PC-9 (cell line): ENCODE results near the gene PITPNM3. TPM values are rescaled to one million over a fixed set of nuclear protein-coding genes. Genes with fewer than 3 reads are reported as not detected.

Experiments used
- BruUV-seq: library from RNA; stranded (reverse); fragments of 400-500 nt; replicated peaks from 2 replicates; lab custom pipeline; 2021; lab: Mats Ljungman, UMichigan
- CTCF ChIA-PET: fragments of 300-600 bp; sonication (Branson Sonifier 250); formaldehyde crosslinking; loops from one replicate; lab custom pipeline; 2022; ENCODE audit warnings: antibody characterized with exemption; lab: Charles Lee
- POLR2A ChIA-PET: fragments of 300-600 bp; sonication (Branson Sonifier 250); formaldehyde crosslinking; loops from one replicate; lab custom pipeline; 2022; ENCODE audit warnings: antibody characterized with exemption; ENCODE audit not compliant: unreplicated experiment; lab: Charles Lee
- DNase-seq, 2 experiments: peaks; one replicate each; pipeline versions ENCODE4 v3.0.0 to v3.0.0-alpha.2; 2015 to 2022; ENCODE audit warnings: mixed read lengths in 1 of 2
- H2AFZ ChIP-seq: fragments of 200-600 bp; sonication (generic); 2 replicates; pipeline ENCODE4 v1.8.1; 2017; ENCODE audit warnings: antibody characterized with exemption
- H3F3A ChIP-seq: fragments of 200-600 bp; sonication (generic); 2 replicates; pipeline ENCODE4 v1.8.1; 2017; ENCODE audit warnings: antibody characterized with exemption, mild to moderate bottlenecking, low read depth; ENCODE audit not compliant: insufficient read depth
- H3K27ac ChIP-seq: fragments of 200-600 bp; sonication (generic); 2 replicates; pipeline ENCODE4 v1.6.1; 2016; ENCODE audit warnings: mixed run types
- H3K27me3 ChIP-seq: fragments of 200-600 bp; sonication (generic); 2 replicates; pipeline ENCODE4 v1.6.1; 2016; ENCODE audit warnings: low read depth, mixed run types; ENCODE audit not compliant: insufficient read depth
- H3K36me3 ChIP-seq: fragments of 200-600 bp; sonication (generic); 2 replicates; pipeline ENCODE4 v1.6.1; 2016; ENCODE audit warnings: low read depth, mixed run types
- H3K4me1 ChIP-seq: fragments of 200-600 bp; sonication (generic); replicated peaks from 2 replicates; pipeline ENCODE4 v1.6.1; 2016; ENCODE audit warnings: mixed run types; ENCODE audit not compliant: insufficient read depth
- H3K4me2 ChIP-seq: fragments of 200-600 bp; sonication (generic); 2 replicates; pipeline ENCODE4 v1.6.1; 2017; ENCODE audit warnings: mixed run types
- H3K4me3 ChIP-seq: fragments of 200-600 bp; sonication (generic); 2 replicates; pipeline ENCODE4 v1.6.1; 2016; ENCODE audit warnings: mixed run types
- H3K79me2 ChIP-seq: fragments of 200-600 bp; sonication (generic); 2 replicates; pipeline ENCODE4 v1.6.1; 2017; ENCODE audit warnings: low read depth, mixed run types
- H3K9me2 ChIP-seq: fragments of 200-600 bp; sonication (generic); 2 replicates; pipeline ENCODE4 v1.8.1; 2017; ENCODE audit warnings: mild to moderate bottlenecking; ENCODE audit not compliant: insufficient read depth
- H3K9me3 ChIP-seq: fragments of 200-600 bp; sonication (generic); 2 replicates; pipeline ENCODE4 v1.8.1; 2016; ENCODE audit warnings: low read depth; ENCODE audit not compliant: insufficient read depth
- H4K20me1 ChIP-seq: fragments of 200-600 bp; sonication (generic); 2 replicates; pipeline ENCODE4 v1.8.1; 2017; ENCODE audit not compliant: insufficient read depth
- CTCF ChIP-seq: fragments of 200-600 bp; sonication (generic); conservative IDR thresholded peaks from 2 replicates; pipeline ENCODE4 v1.6.1; 2017; ENCODE audit warnings: mixed run types, antibody characterized with exemption, mild to moderate bottlenecking, moderate library complexity
- EZH2 ChIP-seq: fragments of 200-600 bp; sonication (generic); IDR thresholded peaks from 2 replicates; pipeline ENCODE4 v1.8.0; 2017; ENCODE audit warnings: antibody characterized with exemption, low read depth
- intact Hi-C: fragments of 100-400 bp; cut with micrococcal nuclease; formaldehyde crosslinking; loops from one replicate; pipeline ENCODE4 v1.10.0; 2022; ENCODE audit not compliant: unreplicated experiment
- total RNA-seq: library from RNA; stranded (reverse); gene quantifications from 2 replicates; pipeline ENCODE4 v1.2.3, GENCODE V29; 2021

Gene PITPNM3
- total RNA-seq, 1 experiment from 2014 or later = 16.9 TPM

- no peaks in the 10 kb centered on the region for H3K27me3 ChIP-seq
- ChIA-PET CTCF (interaction anchor here (0.6 to 0.8 kb wide), 3 partner anchors 16 to 544 kb away, joined by 3 to 4 read pairs (median 3); no protein-coding TSS in a partner anchor), POLR2A (interaction anchor here (0.6 to 1.1 kb wide), 6 partner anchors 16 to 823 kb away, joined by 3 to 7 read pairs (median 4); no protein-coding TSS in a partner anchor)
- peak overlapping the region; percentile 53 for H3K4me2 ChIP-seq
- no peaks in the 10 kb centered on the region for H3K9me3 ChIP-seq
- H4K20me1 ChIP-seq = no peaks in the 10 kb centered on the region
- H3K36me3 ChIP-seq = no peaks in the 10 kb centered on the region
- no TSS peak for BruUV-seq
- H3K4me1 ChIP-seq = peaks cover 55% of the 10 kb centered on the region
- peaks cover 20% of the 10 kb centered on the region for H3F3A ChIP-seq
- H3K9me2 ChIP-seq = no peaks in the 10 kb centered on the region
- no peak overlapping the region for H3K4me3 ChIP-seq
- peak overlapping the region; percentile 86 for H3K27ac ChIP-seq
- TF ChIP-seq EZH2 = no peak
- TF ChIP-seq CTCF = no peak
- intact Hi-C loops = loop anchor here (1.0 kb wide), 5 partner anchors 12 to 49 kb away; no protein-coding TSS in a partner anchor
- no peak overlapping the region for H2AFZ ChIP-seq
- H3K79me2 ChIP-seq = no peaks in the 10 kb centered on the region
- peak; percentile 97 for DNase-seq
Measured at GRCh38 chr17:6506679-6507231, 49.6 kb downstream of the PITPNM3 start.

- Histone ChIP-seq H3K79me2 (no peaks in the 10 kb centered on the region), H3K9me2 (no peaks in the 10 kb centered on the region), H3K4me2 (peak overlapping the region; percentile 53), H3F3A (peaks cover 20% of the 10 kb centered on the region), H2AFZ (no peak overlapping the region), H3K27ac (peak overlapping the region; percentile 86), H3K4me1 (peaks cover 53% of the 10 kb centered on the region), H3K9me3 (no peaks in the 10 kb centered on the region), H3K27me3 (no peaks in the 10 kb centered on the region), H3K4me3 (no peak overlapping the region), H4K20me1 (no peaks in the 10 kb centered on the region), H3K36me3 (no peaks in the 10 kb centered on the region)
- intact Hi-C loops = loop anchor here (1.0 kb wide), 1 partner anchor 47 kb away; no protein-coding TSS in a partner anchor
- BruUV-seq = no TSS peak
- ChIA-PET CTCF (no interaction called here), POLR2A (no interaction called here)
- peak; percentile 42 to 59 for DNase-seq
- no peak for TF ChIP-seq CTCF
- TF ChIP-seq EZH2 = no peak
Measured at GRCh38 chr17:6505425-6506142, 50.8 kb downstream of the PITPNM3 start.

GRCh38 chr17:6503641-6504195 lies 52.6 kb downstream of the PITPNM3 start:
- DNase-seq = no peak
- TF ChIP-seq CTCF (no peak), EZH2 (no peak)
- ChIA-PET CTCF (interaction anchor here (0.6 kb wide), 1 partner anchor 12 kb away, joined by 4 read pairs; no protein-coding TSS in a partner anchor), POLR2A (no interaction called here)
- Histone ChIP-seq H3K4me2 (no peak overlapping the region), H3K27me3 (no peaks in the 10 kb centered on the region), H2AFZ (no peak overlapping the region), H3K4me3 (no peak overlapping the region), H3K9me3 (no peaks in the 10 kb centered on the region), H3F3A (peaks cover 20% of the 10 kb centered on the region), H3K36me3 (no peaks in the 10 kb centered on the region), H3K79me2 (no peaks in the 10 kb centered on the region), H3K9me2 (no peaks in the 10 kb centered on the region), H4K20me1 (no peaks in the 10 kb centered on the region), H3K4me1 (peaks cover 34% of the 10 kb centered on the region), H3K27ac (no peak overlapping the region)
- no TSS peak for BruUV-seq
- intact Hi-C loops = no loop called here
